ENCODE measurements around the gene TM9SF1.
A peak's percentile ranks its signal among the peaks of the same experiment; 100 is the strongest.

Gene TM9SF1

GRCh38 chr14:24160850-24161804 is 34.1 kb downstream of the TM9SF1 start, which contains the start of gene IRF9:
TSS of gene IRF9 (plus strand) at chr14:24161265. CDS start at chr14:24162145, 880 bp downstream.
- peak; percentile 94 for TF ChIP-seq CTCF (IDR thresholded peaks at IDR 0.05; ENCODE audit: low read depth, low read length, missing control alignments)
- H3K4me3 ChIP-seq (ENCODE audit: low read depth, low read length), result peak within 1 kb of the TSS; percentile 79
- H3K27ac ChIP-seq, result peak within 1 kb of the TSS; percentile 88
- peaks cover 70% of the 10 kb centered on the region for H3K36me3 ChIP-seq (replicated peaks)
- no peaks in the 10 kb centered on the region for H3K27me3 ChIP-seq (replicated peaks)
- in situ Hi-C loops (cut with HindIII; ENCODE audit: low pct_ligation_motif_present, low sequenced_read_pairs), result no loop called here
- DNase-seq, result peak; percentile 94

- no peak for DNase-seq
- H3K36me3 ChIP-seq (replicated peaks), result peaks cover 70% of the 10 kb centered on the region
- no peak overlapping the region for H3K27ac ChIP-seq
- H3K4me3 ChIP-seq (ENCODE audit: low read depth, low read length), result no peak overlapping the region
- in situ Hi-C loops (cut with HindIII; ENCODE audit: low pct_ligation_motif_present, low sequenced_read_pairs), result no loop called here
- H3K27me3 ChIP-seq (replicated peaks), result no peaks in the 10 kb centered on the region
- no peak for TF ChIP-seq CTCF (IDR thresholded peaks at IDR 0.05; ENCODE audit: low read depth, low read length, missing control alignments)
Observed at GRCh38 chr14:24160499-24160849, 34.8 kb downstream of the TM9SF1 start.

- H3K27me3 ChIP-seq (replicated peaks), result no peaks in the 10 kb centered on the region
- in situ Hi-C loops (cut with HindIII; ENCODE audit: low pct_ligation_motif_present, low sequenced_read_pairs), result no loop called here
- H3K36me3 ChIP-seq (replicated peaks), result peaks cover 70% of the 10 kb centered on the region
- H3K27ac ChIP-seq, result no peak overlapping the region
- no peak overlapping the region for H3K4me3 ChIP-seq (ENCODE audit: low read depth, low read length)
- TF ChIP-seq CTCF (IDR thresholded peaks at IDR 0.05; ENCODE audit: low read depth, low read length, missing control alignments), result no peak
- DNase-seq, result no peak
Observed at GRCh38 chr14:24159777-24160498, 35.3 kb downstream of the TM9SF1 start.

GRCh38 chr14:24157331-24157730 is 37.9 kb downstream of the TM9SF1 start:
- DNase-seq, result no peak
- in situ Hi-C loops (cut with HindIII; ENCODE audit: low pct_ligation_motif_present, low sequenced_read_pairs), result no loop called here
- peaks cover 58% of the 10 kb centered on the region for H3K36me3 ChIP-seq (replicated peaks)
- H3K27ac ChIP-seq, result no peak overlapping the region
- no peak for TF ChIP-seq CTCF (IDR thresholded peaks at IDR 0.05; ENCODE audit: low read depth, low read length, missing control alignments)
- no peaks in the 10 kb centered on the region for H3K27me3 ChIP-seq (replicated peaks)
- no peak overlapping the region for H3K4me3 ChIP-seq (ENCODE audit: low read depth, low read length)

- peaks cover 62% of the 10 kb centered on the region for H3K36me3 ChIP-seq (replicated peaks)
- no peak for TF ChIP-seq CTCF (IDR thresholded peaks at IDR 0.05; ENCODE audit: low read depth, low read length, missing control alignments)
- no peak for DNase-seq
- H3K27ac ChIP-seq, result no peak overlapping the region
- in situ Hi-C loops (cut with HindIII; ENCODE audit: low pct_ligation_motif_present, low sequenced_read_pairs), result no loop called here
- no peaks in the 10 kb centered on the region for H3K27me3 ChIP-seq (replicated peaks)
- H3K4me3 ChIP-seq (ENCODE audit: low read depth, low read length), result no peak overlapping the region
Observed at GRCh38 chr14:24156840-24157239, 38.4 kb downstream of the TM9SF1 start.

Data from brain microvascular endothelial cell (primary cell).